K562 (cell line): Measurements from ENCODE around the gene MTOR.

Experiments used
- BACH1 ChIP-seq: fragments of 200-800 bp; sonication (Bioruptor generic); IDR thresholded peaks from 2 replicates; pipeline ENCODE4 v1.6.1; 2016; ENCODE audit warnings: missing genetic modification characterization, missing compliant biosample characterization
- BCL6 ChIP-seq: fragments of 250-450 bp; sonication (Bioruptor Pico); IDR thresholded peaks from 2 replicates; pipeline ENCODE4 v1.4.0; 2020
- CBFB ChIP-seq: sonication (generic); formaldehyde crosslinking; IDR thresholded peaks from 2 replicates; pipeline ENCODE4 v1.4.0; 2020; ENCODE audit warnings: mild to moderate bottlenecking, missing genetic modification reagents
- CHD2 ChIP-seq: IDR thresholded peaks from 2 replicates; pipeline ENCODE4 v1.6.1; 2011; ENCODE audit warnings: low read depth, low read length
- CTCF ChIP-seq, 3 experiments: IDR thresholded peaks in 2 of 3; conservative IDR thresholded peaks in 1 of 3; 2 replicates each; pipeline ENCODE4 v1.5.1; 2011 to 2012; ENCODE audit warnings: low read length in 3 of 3, mild to moderate bottlenecking in 3 of 3, control low read depth in 2 of 3, improper control_type of control experiment in 1 of 3, inconsistent platforms in 1 of 3, low read depth in 1 of 3, mixed read lengths in 1 of 3, moderate library complexity in 1 of 3; ENCODE audit not compliant: insufficient read depth in 2 of 3
- ELF1 ChIP-seq: fragments of 200-800 bp; sonication (Bioruptor generic); IDR thresholded peaks from 2 replicates; pipeline ENCODE4 v1.6.1; 2016; ENCODE audit warnings: missing genetic modification characterization, missing compliant biosample characterization
- GABPA ChIP-seq: fragments of 200-800 bp; sonication (Bioruptor generic); conservative IDR thresholded peaks from 2 replicates; pipeline ENCODE4 v1.6.1; 2016; ENCODE audit warnings: low read depth, missing genetic modification characterization, missing compliant biosample characterization
- HNRNPL ChIP-seq: fragments of 200-400 bp; formaldehyde crosslinking; IDR thresholded peaks from 2 replicates; pipeline ENCODE4 v1.6.1; 2017; ENCODE audit warnings: low read depth, mild to moderate bottlenecking, low read length
- IRF9 ChIP-seq: fragments of 450-650 bp; IDR thresholded peaks from 2 replicates; pipeline ENCODE4 v1.6.1; 2016; ENCODE audit warnings: missing biosample characterization, missing genetic modification characterization
- MAFK ChIP-seq: IDR thresholded peaks from 2 replicates; pipeline ENCODE4 v1.6.1; 2011; ENCODE audit warnings: low read length, improper control_type of control experiment
- PHF21A ChIP-seq: fragments of 450-650 bp; IDR thresholded peaks from 2 replicates; pipeline ENCODE4 v1.6.1; 2017; ENCODE audit warnings: low read depth, borderline replicate concordance
- USF2 ChIP-seq: sonication (generic); formaldehyde crosslinking; IDR thresholded peaks from 2 replicates; pipeline ENCODE4 v1.5.0; 2020; ENCODE audit warnings: missing genetic modification reagents
- ZNF280B ChIP-seq: fragments of 250-450 bp; sonication (Bioruptor Pico); IDR thresholded peaks from 2 replicates; pipeline ENCODE4 v1.5.1; 2021; ENCODE audit warnings: mild to moderate bottlenecking
- ZNF512 ChIP-seq: IDR thresholded peaks from 2 replicates; pipeline ENCODE4 v1.6.1; 2016; ENCODE audit warnings: missing genetic modification characterization, missing compliant biosample characterization

GRCh38 chr1:11170102-11170501, 92.2 kb downstream of the MTOR start:
- TF ChIP-seq PHF21A (no peak), MAFK (no peak), ZNF280B (CRISPR knock-in tag) (no peak), HNRNPL (no peak), CHD2 (no peak), BACH1 (tag) (no peak), ELF1 (tag) (no peak), BCL6 (CRISPR knock-in tag) (no peak), GABPA (tag) (no peak), IRF9 (tag) (no peak), CBFB (no peak), ZNF512 (no peak), USF2 (CRISPR knock-in tag) (no peak), CTCF (IDR thresholded peaks at IDR 0.05 in 2 of 3, conservative IDR thresholded peaks at IDR 0.05 in 1 of 3; ENCODE audit: insufficient read depth in 2 of 3, low read depth in 1 of 3, low read length in 3 of 3) (no peak)
